ENCODE results near the gene GPRIN2.

GPRIN2 gene

GRCh38 chr10:46549171-46550075 is 7.0 kb downstream of the GPRIN2 start:
- Histone ChIP-seq H3K9ac (ENCODE audit: low read length in 5 of 5) (no peak overlapping the region), H3K27ac (ENCODE audit: low read depth, low read length) (no peak overlapping the region), H3K4me3 (ENCODE audit: low read depth in 1 of 5, low read length in 5 of 5) (no peak overlapping the region), H3K36me3 (ENCODE audit: control insufficient read depth in 5 of 5, insufficient read depth in 5 of 5, low read length in 5 of 5) (no peaks in the 10 kb centered on the region), H3K4me1 (ENCODE audit: control insufficient read depth in 5 of 5, insufficient read depth in 5 of 5, low read length in 5 of 5) (no peaks in the 10 kb centered on the region), H3K27me3 (ENCODE audit: control insufficient read depth in 5 of 5, insufficient read depth in 4 of 5, low read length in 5 of 5) (peaks cover 7 to 30% (median 28%) of the 10 kb centered on the region in 5 donors), H3K9me3 (ENCODE audit: control insufficient read depth in 5 of 5, low read length in 5 of 5) (no peaks in the 10 kb centered on the region)

- no peaks in the 10 kb centered on the region for H3K4me1 ChIP-seq (ENCODE audit: control insufficient read depth in 5 of 5, insufficient read depth in 5 of 5, low read length in 5 of 5)
- no peak overlapping the region for H3K9ac ChIP-seq (ENCODE audit: low read length in 5 of 5)
- H3K9me3 ChIP-seq (ENCODE audit: control insufficient read depth in 5 of 5, low read length in 5 of 5): no peaks in the 10 kb centered on the region
- H3K36me3 ChIP-seq (ENCODE audit: control insufficient read depth in 5 of 5, insufficient read depth in 5 of 5, low read length in 5 of 5): no peaks in the 10 kb centered on the region
- peaks cover 2 to 27% (median 22%) of the 10 kb centered on the region in 5 donors for H3K27me3 ChIP-seq (ENCODE audit: control insufficient read depth in 5 of 5, insufficient read depth in 4 of 5, low read length in 5 of 5)
- H3K27ac ChIP-seq (ENCODE audit: low read depth, low read length): no peak overlapping the region
- H3K4me3 ChIP-seq (ENCODE audit: low read depth in 1 of 5, low read length in 5 of 5): no peak overlapping the region
These were observed 7.9 kb downstream of the GPRIN2 start for GRCh38 chr10:46548498-46549090.

- H3K27ac ChIP-seq (ENCODE audit: low read depth, low read length): no peak overlapping the region
- no peaks in the 10 kb centered on the region for H3K4me1 ChIP-seq (ENCODE audit: control insufficient read depth in 5 of 5, insufficient read depth in 5 of 5, low read length in 5 of 5)
- H3K27me3 ChIP-seq (ENCODE audit: control insufficient read depth in 5 of 5, insufficient read depth in 4 of 5, low read length in 5 of 5): peaks cover 0 to 25% (median 16%) of the 10 kb centered on the region in 5 donors
- H3K9me3 ChIP-seq (ENCODE audit: control insufficient read depth in 5 of 5, low read length in 5 of 5): no peaks in the 10 kb centered on the region
- H3K4me3 ChIP-seq (ENCODE audit: low read depth in 1 of 5, low read length in 5 of 5): no peak overlapping the region
- H3K36me3 ChIP-seq (ENCODE audit: control insufficient read depth in 5 of 5, insufficient read depth in 5 of 5, low read length in 5 of 5): no peaks in the 10 kb centered on the region
- no peak overlapping the region for H3K9ac ChIP-seq (ENCODE audit: low read length in 5 of 5)
These were observed 8.6 kb downstream of the GPRIN2 start for GRCh38 chr10:46547541-46548497.

- Histone ChIP-seq H3K27ac (ENCODE audit: low read depth, low read length) (no peak overlapping the region), H3K4me3 (ENCODE audit: low read depth in 1 of 5, low read length in 5 of 5) (no peak overlapping the region), H3K4me1 (ENCODE audit: control insufficient read depth in 5 of 5, insufficient read depth in 5 of 5, low read length in 5 of 5) (no peaks in the 10 kb centered on the region), H3K9me3 (ENCODE audit: control insufficient read depth in 5 of 5, low read length in 5 of 5) (no peaks in the 10 kb centered on the region), H3K36me3 (ENCODE audit: control insufficient read depth in 5 of 5, insufficient read depth in 5 of 5, low read length in 5 of 5) (no peaks in the 10 kb centered on the region), H3K9ac (ENCODE audit: low read length in 5 of 5) (no peak overlapping the region), H3K27me3 (ENCODE audit: control insufficient read depth in 5 of 5, insufficient read depth in 4 of 5, low read length in 5 of 5) (peaks cover 0 to 22% (median 10%) of the 10 kb centered on the region in 5 donors)
These were observed 9.6 kb downstream of the GPRIN2 start for GRCh38 chr10:46546591-46547540.

- Histone ChIP-seq H3K4me1 (ENCODE audit: control insufficient read depth in 5 of 5, insufficient read depth in 5 of 5, low read length in 5 of 5) (no peaks in the 10 kb centered on the region), H3K9ac (ENCODE audit: low read length in 5 of 5) (no peak overlapping the region), H3K27me3 (ENCODE audit: control insufficient read depth in 5 of 5, insufficient read depth in 4 of 5, low read length in 5 of 5) (peaks cover 0 to 14% (median 3%) of the 10 kb centered on the region in 5 donors), H3K36me3 (ENCODE audit: control insufficient read depth in 5 of 5, insufficient read depth in 5 of 5, low read length in 5 of 5) (no peaks in the 10 kb centered on the region), H3K9me3 (ENCODE audit: control insufficient read depth in 5 of 5, low read length in 5 of 5) (no peaks in the 10 kb centered on the region), H3K27ac (ENCODE audit: low read depth, low read length) (no peak overlapping the region), H3K4me3 (ENCODE audit: low read depth in 1 of 5, low read length in 5 of 5) (no peak overlapping the region)
These were observed 10.4 kb downstream of the GPRIN2 start for GRCh38 chr10:46545861-46546590.

GRCh38 chr10:46544989-46545791 is 11.3 kb downstream of the GPRIN2 start:
- H3K4me1 ChIP-seq (ENCODE audit: control insufficient read depth in 5 of 5, insufficient read depth in 5 of 5, low read length in 5 of 5): peaks cover 0 to 3% (median 0%) of the 10 kb centered on the region in 5 donors
- peaks cover 5 to 14% (median 12%) of the 10 kb centered on the region in 5 donors for H3K27me3 ChIP-seq (ENCODE audit: control insufficient read depth in 5 of 5, insufficient read depth in 4 of 5, low read length in 5 of 5)
- no peaks in the 10 kb centered on the region for H3K36me3 ChIP-seq (ENCODE audit: control insufficient read depth in 5 of 5, insufficient read depth in 5 of 5, low read length in 5 of 5)
- no peak overlapping the region for H3K27ac ChIP-seq (ENCODE audit: low read depth, low read length)
- H3K4me3 ChIP-seq (ENCODE audit: low read depth in 1 of 5, low read length in 5 of 5): no peak overlapping the region
- no peak overlapping the region for H3K9ac ChIP-seq (ENCODE audit: low read length in 5 of 5)
- H3K9me3 ChIP-seq (ENCODE audit: control insufficient read depth in 5 of 5, low read length in 5 of 5): no peaks in the 10 kb centered on the region

- peaks cover 0 to 3% (median 0%) of the 10 kb centered on the region in 5 donors for H3K4me1 ChIP-seq (ENCODE audit: control insufficient read depth in 5 of 5, insufficient read depth in 5 of 5, low read length in 5 of 5)
- no peak overlapping the region for H3K27ac ChIP-seq (ENCODE audit: low read depth, low read length)
- peaks cover 5 to 19% (median 10%) of the 10 kb centered on the region in 5 donors for H3K27me3 ChIP-seq (ENCODE audit: control insufficient read depth in 5 of 5, insufficient read depth in 4 of 5, low read length in 5 of 5)
These were observed 12.7 kb downstream of the GPRIN2 start for GRCh38 chr10:46543466-46544377.

More at GRCh38 chr10:46543466-46544377, 12.7 kb downstream of the GPRIN2 start:
- Histone ChIP-seq H3K4me3 (ENCODE audit: low read depth in 1 of 5, low read length in 5 of 5) (no peak overlapping the region), H3K36me3 (ENCODE audit: control insufficient read depth in 5 of 5, insufficient read depth in 5 of 5, low read length in 5 of 5) (no peaks in the 10 kb centered on the region), H3K9ac (ENCODE audit: low read length in 5 of 5) (no peak overlapping the region), H3K9me3 (ENCODE audit: control insufficient read depth in 5 of 5, low read length in 5 of 5) (no peaks in the 10 kb centered on the region)

Data from subcutaneous abdominal adipose tissue (tissue), 5 donors.